ENCODE data around the gene POU2F1. TPM values are rescaled to one million over a fixed set of nuclear protein-coding genes. Genes with fewer than 3 reads are reported as not detected.

POU2F1 gene
- total RNA-seq, 2 experiments from 2014 or later, result 20.3 to 21.6 TPM

DNA sequence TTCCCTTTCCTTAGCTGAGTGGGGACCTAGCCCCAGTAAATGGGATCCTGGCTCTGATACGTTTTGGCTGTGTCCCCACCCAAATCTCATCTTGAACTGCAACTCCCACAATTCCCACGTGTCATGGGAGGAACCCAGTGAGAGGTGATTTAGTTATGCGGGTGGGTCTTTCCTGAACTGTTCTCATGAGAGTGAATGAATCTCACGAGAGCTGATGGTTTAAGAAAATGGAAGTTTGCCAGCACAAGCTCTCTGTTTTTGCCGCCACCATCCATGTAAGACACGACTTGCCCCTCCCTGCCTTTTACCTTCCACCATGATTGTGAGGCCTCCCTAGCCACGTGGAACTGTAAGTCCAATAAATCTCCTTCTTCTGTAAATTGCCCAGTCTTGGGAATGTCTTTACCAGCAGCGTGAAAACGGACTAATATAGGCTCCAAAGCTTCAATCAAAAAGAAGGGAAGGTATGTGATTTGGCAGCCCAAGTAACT is 29.9 kb upstream of the POU2F1 start:
- ATAC-seq (no peak), DNase-seq (no peak)
- H3K9me3 Mint-ChIP-seq (ENCODE audit: low read depth), result no peaks in the 10 kb centered on the region
- peaks cover 6% of the 10 kb centered on the region for H3K27me3 Mint-ChIP-seq
- H3K4me3 Mint-ChIP-seq, result no peak overlapping the region
- H3K4me1 Mint-ChIP-seq, result peaks cover 2% of the 10 kb centered on the region
- no peak overlapping the region for H3K27ac Mint-ChIP-seq
- no peaks in the 10 kb centered on the region for H3K36me3 Mint-ChIP-seq (ENCODE audit: low read depth)
- ChIA-PET POLR2A (interaction anchor here (0.7 kb wide), 1 partner anchor 342 kb away, joined by 3 read pairs; no protein-coding TSS in a partner anchor), CTCF (no interaction called here)
- intact Hi-C loops (cut with DNase I, micrococcal nuclease), result no loop called here

GRCh38 chr1:167191958-167192357 is 28.7 kb upstream of the POU2F1 start:
- POLR2A ChIA-PET, result no interaction called here

DNA sequence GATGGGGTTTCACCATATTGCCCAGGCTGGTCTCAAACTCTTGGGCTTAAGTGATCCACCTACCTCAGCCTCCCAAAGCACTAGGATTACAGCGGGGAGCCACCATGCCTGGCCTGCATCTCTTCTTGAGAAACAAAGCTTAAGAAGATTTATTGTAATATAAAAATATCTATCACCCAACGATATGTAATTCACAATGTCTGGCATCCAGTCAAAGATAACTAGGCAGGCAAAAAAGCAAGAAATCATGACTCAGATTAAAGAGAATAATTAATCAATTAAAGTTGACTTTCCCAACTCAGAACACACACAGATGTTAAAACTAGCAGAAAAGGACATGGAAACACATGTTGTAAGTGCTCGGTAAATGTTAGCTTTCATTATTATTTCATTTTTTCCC is 26.5 kb upstream of the POU2F1 start:
- ChIA-PET CTCF (interaction anchor here (1.4 kb wide), 2 partner anchors 71 to 339 kb away, joined by 5 to 7 read pairs; no protein-coding TSS in a partner anchor), POLR2A (no interaction called here)
- intact Hi-C loops (cut with DNase I, micrococcal nuclease), result no loop called here
- peaks cover 15% of the 10 kb centered on the region for H3K4me1 Mint-ChIP-seq
- ATAC-seq (no peak), DNase-seq (no peak)
- no peaks in the 10 kb centered on the region for H3K36me3 Mint-ChIP-seq (ENCODE audit: low read depth)
- no peak overlapping the region for H3K4me3 Mint-ChIP-seq
- H3K9me3 Mint-ChIP-seq (ENCODE audit: low read depth), result no peaks in the 10 kb centered on the region
- no peak overlapping the region for H3K27ac Mint-ChIP-seq
- peaks cover 6% of the 10 kb centered on the region for H3K27me3 Mint-ChIP-seq

More at GRCh38 chr1:167191958-167192357, 28.7 kb upstream of the POU2F1 start:
- intact Hi-C loops (cut with DNase I, micrococcal nuclease), result no loop called here
- H3K4me1 Mint-ChIP-seq, result peaks cover 9% of the 10 kb centered on the region
- no peaks in the 10 kb centered on the region for H3K9me3 Mint-ChIP-seq (ENCODE audit: low read depth)
- ATAC-seq (no peak), DNase-seq (no peak)
- no peaks in the 10 kb centered on the region for H3K36me3 Mint-ChIP-seq (ENCODE audit: low read depth)
- no peak overlapping the region for H3K27ac Mint-ChIP-seq
- H3K4me3 Mint-ChIP-seq, result no peak overlapping the region
- H3K27me3 Mint-ChIP-seq, result peaks cover 6% of the 10 kb centered on the region
- CTCF ChIA-PET, result interaction anchor here (1.3 kb wide), 1 partner anchor 28 kb away, joined by 3 read pairs; no protein-coding TSS in a partner anchor

GRCh38 chr1:167196166-167196565 is 24.5 kb upstream of the POU2F1 start:
- Mint-ChIP-seq H3K36me3 (ENCODE audit: low read depth) (no peaks in the 10 kb centered on the region), H3K9me3 (ENCODE audit: low read depth) (no peaks in the 10 kb centered on the region), H3K27me3 (no peaks in the 10 kb centered on the region), H3K4me3 (no peak overlapping the region), H3K4me1 (peaks cover 19% of the 10 kb centered on the region), H3K27ac (peak overlapping the region; percentile 6)
- intact Hi-C loops (cut with DNase I, micrococcal nuclease), result no loop called here
- ChIA-PET CTCF (interaction anchor here (0.7 to 1.4 kb wide), 4 partner anchors 24 to 72 kb away, joined by 3 to 6 read pairs (median 3); partner anchors contain the start of gene POU2F1), POLR2A (no interaction called here)
- DNase-seq, result no peak
- peak; percentile 16 for ATAC-seq

- no peaks in the 10 kb centered on the region for H3K36me3 Mint-ChIP-seq (ENCODE audit: low read depth)
- ChIA-PET POLR2A (no interaction called here), CTCF (interaction anchor here (0.9 to 1.4 kb wide), 4 partner anchors 11 to 73 kb away, joined by 3 to 6 read pairs (median 4); partner anchors contain the start of gene POU2F1)
- H3K4me3 Mint-ChIP-seq, result no peak overlapping the region
- intact Hi-C loops (cut with DNase I, micrococcal nuclease), result no loop called here
- ATAC-seq (no peak), DNase-seq (no peak)
- H3K27ac Mint-ChIP-seq, result no peak overlapping the region
- no peaks in the 10 kb centered on the region for H3K9me3 Mint-ChIP-seq (ENCODE audit: low read depth)
- no peaks in the 10 kb centered on the region for H3K27me3 Mint-ChIP-seq
- H3K4me1 Mint-ChIP-seq, result peaks cover 19% of the 10 kb centered on the region
These were observed 23.4 kb upstream of the POU2F1 start for GRCh38 chr1:167197236-167197635.

- ATAC-seq, result peak; percentile 55
- H3K4me3 Mint-ChIP-seq, result no peak overlapping the region
- no peaks in the 10 kb centered on the region for H3K9me3 Mint-ChIP-seq (ENCODE audit: low read depth)
- DNase-seq, result peak; percentile 11
- no peaks in the 10 kb centered on the region for H3K36me3 Mint-ChIP-seq (ENCODE audit: low read depth)
- H3K27ac Mint-ChIP-seq, result no peak overlapping the region
- POLR2A ChIA-PET, result no interaction called here
- no peaks in the 10 kb centered on the region for H3K27me3 Mint-ChIP-seq
- peaks cover 19% of the 10 kb centered on the region for H3K4me1 Mint-ChIP-seq
- intact Hi-C loops (cut with DNase I, micrococcal nuclease), result no loop called here
- CTCF ChIA-PET, result interaction anchor here (0.9 to 1.0 kb wide), 2 partner anchors 10 to 23 kb away, joined by 3 to 4 read pairs; partner anchors contain the start of gene POU2F1
These were observed 23.0 kb upstream of the POU2F1 start for GRCh38 chr1:167197692-167198091.

DNA sequence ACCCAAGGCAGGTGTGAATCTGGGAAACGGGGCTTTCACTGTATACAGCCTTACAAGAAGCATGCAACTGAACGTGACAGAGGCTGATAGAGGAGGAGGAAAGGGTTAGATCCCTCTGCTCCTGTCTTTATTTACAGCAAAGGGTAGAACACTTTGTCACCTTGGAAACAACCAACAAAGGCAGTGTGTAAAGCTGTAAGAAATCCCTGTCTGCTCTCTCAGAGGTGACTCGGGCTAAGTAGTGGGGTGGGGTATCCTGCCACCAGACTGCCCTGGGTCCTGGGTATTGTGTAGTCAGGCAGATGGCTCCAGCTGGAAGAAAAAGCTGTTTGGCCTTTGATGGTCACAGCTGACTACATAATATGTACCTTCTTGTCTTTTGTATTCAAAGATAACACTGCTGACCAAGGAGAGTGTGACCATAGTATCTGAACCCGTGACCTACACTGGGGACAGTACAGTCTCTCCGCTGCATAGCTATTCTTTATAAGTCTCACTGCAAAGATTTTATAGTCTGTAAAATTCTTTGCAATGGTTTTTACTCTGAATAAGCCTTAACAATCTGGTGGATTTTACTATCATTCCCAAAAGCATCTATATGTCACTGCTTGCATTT is 22.1 kb upstream of the POU2F1 start:
- H3K27ac Mint-ChIP-seq, result no peak overlapping the region
- intact Hi-C loops (cut with DNase I, micrococcal nuclease), result no loop called here
- H3K36me3 Mint-ChIP-seq (ENCODE audit: low read depth), result no peaks in the 10 kb centered on the region
- no peaks in the 10 kb centered on the region for H3K9me3 Mint-ChIP-seq (ENCODE audit: low read depth)
- H3K4me1 Mint-ChIP-seq, result peaks cover 19% of the 10 kb centered on the region
- POLR2A ChIA-PET, result no interaction called here
- DNase-seq (no peak), ATAC-seq (no peak)
- no peak overlapping the region for H3K4me3 Mint-ChIP-seq
- CTCF ChIA-PET, result interaction anchor here (0.6 to 1.4 kb wide), 5 partner anchors 8 to 42 kb away, joined by 3 to 5 read pairs (median 3); no protein-coding TSS in a partner anchor
- H3K27me3 Mint-ChIP-seq, result no peaks in the 10 kb centered on the region

- Mint-ChIP-seq H3K27me3 (no peaks in the 10 kb centered on the region), H3K27ac (no peak overlapping the region), H3K4me1 (peaks cover 19% of the 10 kb centered on the region), H3K4me3 (no peak overlapping the region), H3K36me3 (ENCODE audit: low read depth) (no peaks in the 10 kb centered on the region), H3K9me3 (ENCODE audit: low read depth) (no peaks in the 10 kb centered on the region)
- no peak for DNase-seq
- ChIA-PET POLR2A (no interaction called here), CTCF (interaction anchor here (0.6 to 1.5 kb wide), 4 partner anchors 20 to 976 kb away, joined by 3 to 5 read pairs (median 5); partner anchors contain the start of gene CREG1)
- intact Hi-C loops (cut with DNase I, micrococcal nuclease), result loop anchor here in 1 of 2 experiments (10.0 kb wide), 1 partner anchor 95 kb away; no protein-coding TSS in a partner anchor
- no peak for ATAC-seq
These were observed 21.0 kb upstream of the POU2F1 start for GRCh38 chr1:167199656-167200055.

GRCh38 chr1:167200272-167200671 is 20.4 kb upstream of the POU2F1 start:
- Mint-ChIP-seq H3K27ac (no peak overlapping the region), H3K4me3 (no peak overlapping the region), H3K36me3 (ENCODE audit: low read depth) (no peaks in the 10 kb centered on the region), H3K27me3 (no peaks in the 10 kb centered on the region), H3K4me1 (peaks cover 19% of the 10 kb centered on the region), H3K9me3 (ENCODE audit: low read depth) (no peaks in the 10 kb centered on the region)
- intact Hi-C loops (cut with DNase I, micrococcal nuclease), result loop anchor here in 1 of 2 experiments (10.0 kb wide), 1 partner anchor 95 kb away; no protein-coding TSS in a partner anchor
- ATAC-seq (no peak), DNase-seq (no peak)
- CTCF ChIA-PET, result interaction anchor here (1.0 to 1.5 kb wide), 2 partner anchors 20 to 354 kb away, joined by 5 read pairs; partner anchors contain the start of genes CREG1 and POU2F1
- POLR2A ChIA-PET, result interaction anchor here (1.2 kb wide), 1 partner anchor 20 kb away, joined by 5 read pairs; the partner anchor contains the start of gene POU2F1

DNA sequence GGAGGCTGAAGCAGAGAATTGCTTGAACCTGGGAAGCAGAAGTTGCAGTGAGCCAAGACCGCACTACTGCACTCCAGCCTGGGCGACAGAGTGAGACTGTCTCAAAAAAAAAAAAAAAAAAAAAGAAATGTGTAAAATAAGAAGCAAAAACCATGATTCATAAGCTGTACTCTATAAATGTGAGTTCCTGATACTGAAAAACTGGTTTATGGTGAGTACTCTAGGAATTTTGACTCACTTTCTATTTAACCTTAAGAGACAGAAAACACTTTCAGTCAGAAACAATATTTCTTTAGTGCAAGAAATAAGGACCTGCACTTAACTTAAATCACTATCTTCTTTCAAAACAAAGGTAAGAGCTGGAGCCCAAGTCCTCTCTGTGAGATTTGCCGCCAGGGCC is 19.9 kb upstream of the POU2F1 start:
- ChIA-PET POLR2A (interaction anchor here (0.7 to 1.2 kb wide), 2 partner anchors 19 to 132 kb away, joined by 5 read pairs; partner anchors contain the start of gene POU2F1), CTCF (interaction anchor here (1.0 to 1.5 kb wide), 2 partner anchors 19 to 353 kb away, joined by 5 read pairs; partner anchors contain the start of genes CREG1 and POU2F1)
- H3K36me3 Mint-ChIP-seq (ENCODE audit: low read depth), result no peaks in the 10 kb centered on the region
- no peaks in the 10 kb centered on the region for H3K27me3 Mint-ChIP-seq
- peaks cover 17% of the 10 kb centered on the region for H3K4me1 Mint-ChIP-seq
- no peaks in the 10 kb centered on the region for H3K9me3 Mint-ChIP-seq (ENCODE audit: low read depth)
- intact Hi-C loops (cut with DNase I, micrococcal nuclease), result loop anchor here in 1 of 2 experiments (10.0 kb wide), 1 partner anchor 96 kb away; no protein-coding TSS in a partner anchor
- DNase-seq (no peak), ATAC-seq (peak; percentile 73)
- no peak overlapping the region for H3K4me3 Mint-ChIP-seq
- H3K27ac Mint-ChIP-seq, result peak overlapping the region; percentile 42

DNA sequence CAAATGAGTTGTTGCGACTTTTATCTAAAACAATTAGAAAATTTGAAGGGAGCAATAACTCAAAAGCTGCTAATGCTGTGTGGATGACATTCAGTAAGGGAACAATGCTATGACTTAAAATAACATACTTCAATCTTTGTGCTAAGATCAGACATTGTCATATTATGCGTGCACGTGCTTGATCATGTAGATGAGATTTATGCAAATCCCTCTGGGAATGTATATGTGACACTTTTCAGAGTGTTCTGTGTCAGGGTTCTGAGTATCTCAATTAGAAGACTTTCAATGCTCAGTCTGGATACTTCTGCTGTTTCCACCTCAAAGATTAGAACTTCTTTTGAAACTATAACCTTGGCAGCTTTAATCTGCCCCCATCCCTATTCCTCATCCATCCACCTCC is 18.6 kb upstream of the POU2F1 start:
- ATAC-seq (no peak), DNase-seq (no peak)
- ChIA-PET POLR2A (no interaction called here), CTCF (no interaction called here)
- no peak overlapping the region for H3K27ac Mint-ChIP-seq
- H3K4me3 Mint-ChIP-seq, result no peak overlapping the region
- intact Hi-C loops (cut with DNase I, micrococcal nuclease), result loop anchor here in 1 of 2 experiments (10.0 kb wide), 1 partner anchor 97 kb away; no protein-coding TSS in a partner anchor
- H3K36me3 Mint-ChIP-seq (ENCODE audit: low read depth), result no peaks in the 10 kb centered on the region
- peaks cover 11% of the 10 kb centered on the region for H3K4me1 Mint-ChIP-seq
- no peaks in the 10 kb centered on the region for H3K9me3 Mint-ChIP-seq (ENCODE audit: low read depth)
- no peaks in the 10 kb centered on the region for H3K27me3 Mint-ChIP-seq

All from activated CD4-positive, alpha-beta T cell treated with anti-CD3 and anti-CD28 coated beads for 36 hours (primary cell).